Measurements from ENCODE around the gene SUGP2. TPM values are rescaled to one million over a fixed set of nuclear protein-coding genes. Genes with fewer than 3 reads are reported as not detected.

SUGP2 gene
- total RNA-seq, 1 experiment from 2014 or later = 95.2 TPM

DNA sequence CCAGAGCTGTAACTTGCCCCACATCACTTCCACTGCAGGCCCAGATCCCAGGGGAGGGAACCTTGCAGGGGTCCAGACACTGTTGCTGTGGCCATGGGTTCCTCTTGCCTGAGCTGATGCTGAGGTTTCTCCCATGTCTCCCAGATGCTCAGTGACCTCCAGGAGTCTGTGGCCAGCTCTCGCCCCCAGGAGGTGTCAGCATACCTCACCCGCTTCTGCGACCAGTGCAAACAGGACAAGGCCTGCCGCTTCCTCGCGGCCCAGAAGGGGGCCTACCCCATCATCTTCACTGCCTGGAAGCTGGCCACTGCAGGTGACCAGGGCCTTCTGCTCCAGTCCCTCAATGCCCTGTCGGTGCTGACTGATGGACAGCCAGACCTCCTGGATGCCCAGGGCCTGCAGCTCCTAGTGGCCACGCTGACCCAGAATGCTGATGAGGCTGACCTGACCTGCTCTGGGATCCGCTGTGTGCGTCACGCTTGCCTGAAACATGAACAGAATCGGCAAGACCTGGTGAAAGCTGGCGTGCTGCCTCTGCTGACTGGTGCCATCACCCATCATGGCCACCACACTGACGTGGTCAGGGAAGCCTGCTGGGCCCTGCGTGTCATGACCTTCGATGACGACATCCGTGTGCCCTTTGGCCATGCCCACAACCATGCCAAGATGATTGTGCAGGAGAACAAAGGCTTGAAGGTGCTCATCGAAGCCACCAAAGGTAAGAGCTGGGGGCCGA lies 18.3 kb upstream of the SUGP2 start:
- H2BK15ac ChIP-seq (ENCODE audit: low read depth, low read length) = no peak overlapping the region
- no peak overlapping the region for H3T11ph ChIP-seq (ENCODE audit: low read length)
- no peaks in the 10 kb centered on the region for H3K9me3 Mint-ChIP-seq

More for the DNA sequence above, 18.3 kb upstream of the SUGP2 start:
- Histone ChIP-seq H3K9ac (ENCODE audit: extremely low read depth, insufficient read length, low read length) (no peak overlapping the region), H3K23ac (ENCODE audit: insufficient read length, low read depth, low read length) (no peak overlapping the region), H4K8ac (replicated peaks; ENCODE audit: insufficient read length, low read depth, low read length) (no peak overlapping the region), H3K14ac (ENCODE audit: insufficient read depth, low read length) (no peak overlapping the region), H3K9me3 (ENCODE audit: control insufficient read depth, low read depth, low read length) (no peaks in the 10 kb centered on the region), H3K79me2 (ENCODE audit: insufficient read depth, low read length) (no peaks in the 10 kb centered on the region), H4K20me1 (ENCODE audit: control insufficient read depth, insufficient read depth, insufficient read length) (no peaks in the 10 kb centered on the region), H3K27ac (ENCODE audit: insufficient read length, low read depth, low read length) (no peak overlapping the region), H4K5ac (ENCODE audit: insufficient read length, low read depth, low read length) (no peak overlapping the region), H2BK5ac (ENCODE audit: insufficient read length, low read length) (no peak overlapping the region), H4K91ac (ENCODE audit: insufficient read length, low read depth, low read length) (no peak overlapping the region), H2BK12ac (ENCODE audit: insufficient read length, low read depth, low read length) (no peak overlapping the region), H2BK20ac (ENCODE audit: low read depth, low read length, poor library complexity, severe bottlenecking) (no peak overlapping the region), H3K4me1 (ENCODE audit: insufficient read depth, low read length) (no peaks in the 10 kb centered on the region), H3K23me2 (ENCODE audit: insufficient read length, low read depth, low read length, poor library complexity, severe bottlenecking) (no peaks in the 10 kb centered on the region), H3K56ac (ENCODE audit: insufficient read length, low read depth, low read length) (no peak overlapping the region), H3K27me3 (ENCODE audit: insufficient read depth, low read length) (no peaks in the 10 kb centered on the region), H3K4ac (ENCODE audit: low read depth, low read length) (no peak overlapping the region), H3K18ac (ENCODE audit: insufficient read length, low read depth, low read length) (no peak overlapping the region), H2BK120ac (ENCODE audit: low read depth, low read length, poor library complexity, severe bottlenecking) (no peak overlapping the region), H2AK5ac (ENCODE audit: insufficient read length, low read length) (no peak overlapping the region), H2AFZ (ENCODE audit: low read length) (no peak overlapping the region), H3K4me2 (ENCODE audit: insufficient read depth, insufficient read length, low read length) (no peak overlapping the region), H3K79me1 (ENCODE audit: insufficient read depth, low read depth, low read length, poor library complexity, severe bottlenecking) (no peaks in the 10 kb centered on the region)
- Mint-ChIP-seq H3K4me3 (no peak overlapping the region), H3K27me3 (ENCODE audit: low read depth) (no peaks in the 10 kb centered on the region), H3K27ac (0 out of 7 replicates have a peak overlapping the region, but pooled peaks of 1 of the 3 experiments have one; percentile 65), H3K36me3 (ENCODE audit: insufficient read depth in 1 of 3, low read depth in 3 of 3) (peaks cover 27 to 87% (median 67%) of the 10 kb centered on the region in 3 experiments; a peak in 6 of 7 replicates), H3K4me1 (no peaks in the 10 kb centered on the region)
- TF ChIP-seq CTCF (conservative IDR thresholded peaks at IDR 0.05) = no peak; the same call in 2 of the 3 replicates
- WGBS (ENCODE audit: extremely low coverage, insufficient read length, low lambda C conversion rate) = no CpG with 5 or more reads among the region's 20 CpGs
- DNase-seq = no peak
